GM19239 (cell line): ENCODE results near the gene GRID1.

Experiments used
- DNase-seq: peaks from one replicate; pipeline ENCODE4 v3.0.0; 2011; ENCODE audit warnings: low spot score; ENCODE audit not compliant: insufficient read length
- FAIRE-seq: peaks from 2 replicates; lab custom pipeline; 2011; peaks lifted over from hg19 to GRCh38; lab: Jason Lieb, UNC

The GRID1 gene

GRCh38 chr10:86203162-86203905 is 163.3 kb downstream of the GRID1 start:
- FAIRE-seq (no peak), DNase-seq (no peak)

GRCh38 chr10:86202226-86202735 is 164.3 kb downstream of the GRID1 start:
- DNase-seq (no peak), FAIRE-seq (no peak)

- FAIRE-seq, result no peak
- DNase-seq, result no peak
Measured at GRCh38 chr10:86200867-86201266, 165.7 kb downstream of the GRID1 start.

GRCh38 chr10:86200269-86200668 is 166.3 kb downstream of the GRID1 start:
- no peak for DNase-seq
- FAIRE-seq, result no peak

GRCh38 chr10:86199041-86199440 is 167.6 kb downstream of the GRID1 start:
- FAIRE-seq (no peak), DNase-seq (no peak)

- no peak for FAIRE-seq
- no peak for DNase-seq
Measured at GRCh38 chr10:86198271-86198670, 168.3 kb downstream of the GRID1 start.

- FAIRE-seq (no peak), DNase-seq (no peak)
Measured at GRCh38 chr10:86197166-86197790, 169.3 kb downstream of the GRID1 start.

- FAIRE-seq (no peak), DNase-seq (no peak)
Measured at GRCh38 chr10:86195521-86196157, 171.0 kb downstream of the GRID1 start.

GRCh38 chr10:86194684-86195083 is 171.9 kb downstream of the GRID1 start:
- no peak for DNase-seq
- no peak for FAIRE-seq

- FAIRE-seq (no peak), DNase-seq (no peak)
Measured at GRCh38 chr10:86193841-86194240, 172.8 kb downstream of the GRID1 start.

- no peak for DNase-seq
- no peak for FAIRE-seq
Measured at GRCh38 chr10:86192691-86193090, 173.9 kb downstream of the GRID1 start.

GRCh38 chr10:86192147-86192546 is 174.4 kb downstream of the GRID1 start:
- DNase-seq (no peak), FAIRE-seq (no peak)

GRCh38 chr10:86191686-86192085 is 174.9 kb downstream of the GRID1 start:
- no peak for DNase-seq
- no peak for FAIRE-seq

- no peak for FAIRE-seq
Measured at GRCh38 chr10:86191166-86191565, 175.4 kb downstream of the GRID1 start.

GRCh38 chr10:86190291-86190690 is 176.3 kb downstream of the GRID1 start:
- FAIRE-seq, result no peak
- no peak for DNase-seq

More at GRCh38 chr10:86191166-86191565, 175.4 kb downstream of the GRID1 start:
- no peak for DNase-seq

GRCh38 chr10:86189891-86190290 is 176.7 kb downstream of the GRID1 start:
- DNase-seq (no peak), FAIRE-seq (no peak)

GRCh38 chr10:86188796-86189558 is 177.6 kb downstream of the GRID1 start:
- FAIRE-seq, result no peak

GRCh38 chr10:86188326-86188725 is 178.3 kb downstream of the GRID1 start:
- DNase-seq (no peak), FAIRE-seq (no peak)

More at GRCh38 chr10:86188796-86189558, 177.6 kb downstream of the GRID1 start:
- no peak for DNase-seq

- DNase-seq, result no peak
- FAIRE-seq, result no peak
Measured at GRCh38 chr10:86187499-86188239, 178.9 kb downstream of the GRID1 start.

- DNase-seq, result no peak
- no peak for FAIRE-seq
Measured at GRCh38 chr10:86186633-86187032, 180.0 kb downstream of the GRID1 start.
